Prostate gland (tissue), 2 donors: ENCODE data around the gene SERPINA1. TPM values are rescaled to one million over a fixed set of nuclear protein-coding genes. Genes with fewer than 3 reads are reported as not detected.

Experiments used
- DNase-seq: peaks from one replicate; pipeline ENCODE4 v3.0.0-alpha.2; 2019; ENCODE audit warnings: low spot score
- H3K27ac ChIP-seq, 2 donors: fragments of 200-600 bp; sonication (generic); 2 replicates each; pipeline ENCODE4 v1.5.1; 2017 to 2019
- H3K27me3 ChIP-seq: fragments of 200-600 bp; sonication (generic); replicated peaks from 2 replicates; pipeline ENCODE4 v1.5.1; 2019; ENCODE audit not compliant: insufficient read depth
- H3K36me3 ChIP-seq, 2 donors: fragments of 200-600 bp; sonication (generic); 1 replicate in 1 of 2; 2 replicates in 1 of 2; pipeline versions ENCODE4 v1.5.1 to v1.8.1; 2017 to 2019
- H3K4me1 ChIP-seq: fragments of 200-600 bp; sonication (generic); replicated peaks from 2 replicates; pipeline ENCODE4 v1.5.1; 2019
- H3K4me3 ChIP-seq, 2 donors: fragments of 200-600 bp; sonication (generic); 2 replicates each; pipeline ENCODE4 v1.5.1; 2017 to 2019
- H3K9me3 ChIP-seq: fragments of 200-600 bp; sonication (generic); 2 replicates; pipeline ENCODE4 v1.5.1; 2017
- CTCF ChIP-seq, 4 experiments: fragments of 200-600 bp in 2 of 4; fragments of 450-650 bp in 2 of 4; sonication (generic) in 2 of 4; IDR thresholded peaks; 1 replicate in 3 of 4; 2 replicates in 1 of 4; pipeline ENCODE4 v1.5.1; 2016 to 2019; ENCODE audit warnings: antibody characterized with exemption in 4 of 4, mild to moderate bottlenecking in 2 of 4, moderate library complexity in 2 of 4
- POLR2A ChIP-seq: fragments of 450-650 bp; IDR thresholded peaks from one replicate; pipeline ENCODE4 v1.6.1; 2016; ENCODE audit warnings: antibody characterized with exemption, mild to moderate bottlenecking
- POLR2AphosphoS5 ChIP-seq: sonication (generic); formaldehyde crosslinking; IDR thresholded peaks from one replicate; pipeline ENCODE4 v1.6.1; 2017; ENCODE audit warnings: antibody characterized with exemption
- WGBS: methylation state at CpG from one replicate; pipeline ENCODE4 v1.1.5; 2018; 5-methylcytosine and 5-hydroxymethylcytosine counted together
- intact Hi-C: fragments of 100-400 bp; cut with DNase I; formaldehyde crosslinking; loops from one replicate; pipeline ENCODE4 v1.14.2; 2022
- total RNA-seq, 2 donors: library from RNA; depleted of rRNA; stranded (reverse); fragments of >200 nt; gene quantifications; one replicate each; pipeline ENCODE4 v1.1.0, GENCODE V29; 2016

Gene SERPINA1
- total RNA-seq, 2 donors from 2014 or later = 4.9 to 9.8 TPM

GRCh38 chr14:94388027-94388383 is 397 bp downstream of the SERPINA1 start:
- no peak for TF ChIP-seq POLR2AphosphoS5
- DNase-seq = no peak
- Histone ChIP-seq H3K27ac (no peak overlapping the region), H3K9me3 (no peaks in the 10 kb centered on the region), H3K36me3 (no peaks in the 10 kb centered on the region), H3K27me3 (no peaks in the 10 kb centered on the region), H3K4me1 (peaks cover 5% of the 10 kb centered on the region), H3K4me3 (no peak overlapping the region)
- intact Hi-C loops = no loop called here
- WGBS = 78% methylated on average over 6 of the region's 6 CpGs

DNA sequence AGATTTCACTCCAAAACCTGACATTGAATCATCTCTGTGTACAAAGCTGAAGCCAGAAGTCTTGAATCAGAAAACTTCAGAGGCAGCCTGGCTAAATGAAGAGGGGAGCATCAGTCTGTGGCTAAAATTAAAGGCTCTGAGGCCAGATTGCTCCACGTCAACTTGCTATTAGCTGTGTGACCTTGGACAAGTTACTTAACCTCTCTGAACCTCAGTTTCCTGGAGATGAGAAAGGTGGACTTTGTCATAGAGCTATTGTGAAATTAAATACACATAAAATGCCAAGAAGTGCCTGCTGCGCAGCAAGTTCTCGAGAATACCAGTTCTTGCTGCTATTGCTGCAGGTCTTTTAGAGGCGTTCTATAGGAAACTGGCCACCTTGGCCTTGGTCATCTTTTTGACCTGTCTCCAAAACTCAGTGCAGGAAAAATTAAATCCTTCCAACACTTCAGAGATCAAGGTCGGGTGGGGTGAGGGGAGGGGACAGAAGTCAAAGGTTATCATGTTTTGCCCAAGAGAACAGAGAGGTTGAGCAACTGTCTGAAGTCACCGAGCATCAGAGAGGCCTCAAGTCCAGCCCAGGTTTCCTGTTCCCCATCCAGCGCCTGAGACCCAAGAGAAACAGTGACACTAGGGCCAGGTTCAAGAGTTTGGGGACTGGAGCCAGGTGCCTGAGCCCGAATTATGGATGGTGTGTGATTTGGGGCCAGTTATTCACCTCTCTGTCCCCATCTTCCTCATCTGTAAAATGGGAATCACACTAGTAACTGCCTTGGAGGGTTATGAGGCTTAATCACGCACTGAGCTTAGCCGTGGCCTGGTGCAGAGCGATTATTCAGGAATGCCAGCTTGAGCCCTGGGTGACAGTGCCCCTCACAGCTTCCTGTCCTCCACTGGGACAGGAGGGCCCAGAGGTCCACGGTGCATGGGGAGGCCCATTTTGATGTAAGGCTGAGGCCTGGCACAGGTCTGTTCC is 1.1 kb downstream of the SERPINA1 start:
- intact Hi-C loops = no loop called here
- 88% methylated on average over 12 of the region's 12 CpGs for WGBS
- no peak for DNase-seq

DNA sequence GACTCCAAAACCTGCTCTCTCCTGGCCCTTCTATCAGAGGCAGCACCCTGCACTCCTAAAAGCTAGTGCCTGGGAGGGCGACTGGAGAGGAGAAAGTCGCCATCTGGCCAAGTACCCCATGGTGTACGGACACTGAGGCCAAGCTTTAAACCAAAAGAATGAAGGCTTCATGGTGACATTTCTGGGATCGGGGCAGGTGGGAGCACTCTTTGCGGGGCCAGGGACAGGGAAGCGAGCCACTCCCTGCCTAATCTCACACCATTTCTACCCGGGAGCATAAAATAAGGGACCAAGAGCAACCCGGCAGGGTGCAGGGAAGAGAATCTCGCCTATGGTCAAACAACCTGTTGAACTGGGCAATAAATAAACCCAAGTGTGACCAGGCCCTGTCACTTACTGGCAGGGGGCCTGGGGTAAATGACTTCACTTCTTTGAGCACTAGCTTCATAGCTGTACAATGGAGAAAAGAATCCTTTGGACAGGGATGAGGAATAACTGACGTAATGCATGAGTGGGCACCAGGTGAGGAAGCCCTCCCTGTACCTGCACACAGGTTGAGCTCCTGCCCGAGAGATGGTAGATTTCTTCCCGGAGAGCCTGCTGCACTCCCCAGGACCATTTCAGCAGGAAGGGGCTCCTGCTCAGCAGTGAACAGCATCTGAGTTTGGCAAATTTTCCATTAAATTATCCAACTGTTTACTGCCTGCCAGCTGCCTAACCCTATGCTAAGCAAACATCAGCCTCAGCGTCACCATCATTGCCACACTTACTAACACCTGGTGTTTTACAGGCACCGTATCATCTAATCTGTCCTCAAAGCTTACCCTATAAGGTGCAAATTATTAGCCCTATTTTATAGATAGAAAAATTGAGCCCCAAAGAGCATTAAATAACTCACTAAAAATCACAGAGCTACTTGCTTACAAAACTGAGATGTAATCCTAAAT is 2.0 kb downstream of the SERPINA1 start:
- 68% methylated on average over 14 of the region's 14 CpGs for WGBS
- TF ChIP-seq POLR2A = no peak
- TF ChIP-seq CTCF (IDR thresholded peaks at IDR 0.05) = no peak
- TF ChIP-seq POLR2AphosphoS5 = no peak
- H3K9me3 ChIP-seq = no peaks in the 10 kb centered on the region
- intact Hi-C loops = no loop called here
- peaks cover 5% of the 10 kb centered on the region for H3K4me1 ChIP-seq
- H3K27me3 ChIP-seq = no peaks in the 10 kb centered on the region
- no peak overlapping the region for H3K27ac ChIP-seq
- no peak overlapping the region for H3K4me3 ChIP-seq
- no peaks in the 10 kb centered on the region for H3K36me3 ChIP-seq
- no peak for DNase-seq

More for the DNA sequence above, 1.1 kb downstream of the SERPINA1 start:
- Histone ChIP-seq H3K36me3 (no peaks in the 10 kb centered on the region), H3K4me3 (no peak overlapping the region), H3K27ac (no peak overlapping the region), H3K4me1 (peaks cover 5% of the 10 kb centered on the region), H3K9me3 (no peaks in the 10 kb centered on the region), H3K27me3 (no peaks in the 10 kb centered on the region)
- TF ChIP-seq POLR2AphosphoS5 = no peak
- TF ChIP-seq POLR2A = no peak
- TF ChIP-seq CTCF (IDR thresholded peaks at IDR 0.05) = no peak

DNA sequence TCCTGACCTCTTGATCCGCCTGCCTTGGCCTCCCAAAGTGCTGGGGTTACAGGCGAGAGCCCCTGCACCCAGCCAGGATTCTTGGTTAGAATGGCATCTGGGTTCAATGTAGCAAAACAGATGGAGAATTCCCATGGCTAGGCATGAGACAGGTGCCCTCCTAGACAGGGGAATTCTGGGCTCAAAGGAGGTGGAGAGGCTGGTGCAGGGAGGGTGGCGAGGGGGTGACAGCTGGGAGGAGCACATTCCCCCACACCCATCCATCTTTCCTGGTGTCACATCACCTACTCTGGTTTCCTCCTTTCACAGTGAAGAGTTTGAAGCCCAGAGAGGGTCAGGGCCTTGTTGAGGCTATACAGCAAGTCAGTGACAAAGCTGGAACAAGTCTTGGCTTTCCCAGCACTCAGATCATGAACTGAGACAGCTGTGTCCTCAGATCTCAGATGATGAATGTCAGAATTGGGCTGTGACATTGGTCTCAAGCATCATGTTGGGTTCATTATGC is 2.8 kb downstream of the SERPINA1 start:
- no peak for TF ChIP-seq CTCF (IDR thresholded peaks at IDR 0.05)
- no peak for TF ChIP-seq POLR2A
- no peak for TF ChIP-seq POLR2AphosphoS5
- intact Hi-C loops = no loop called here
- 93% methylated on average over 3 of the region's 3 CpGs for WGBS
- Histone ChIP-seq H3K27ac (no peak overlapping the region), H3K27me3 (no peaks in the 10 kb centered on the region), H3K4me1 (peaks cover under 1% of the 10 kb centered on the region), H3K4me3 (no peak overlapping the region), H3K9me3 (no peaks in the 10 kb centered on the region), H3K36me3 (no peaks in the 10 kb centered on the region)
- no peak for DNase-seq

DNA sequence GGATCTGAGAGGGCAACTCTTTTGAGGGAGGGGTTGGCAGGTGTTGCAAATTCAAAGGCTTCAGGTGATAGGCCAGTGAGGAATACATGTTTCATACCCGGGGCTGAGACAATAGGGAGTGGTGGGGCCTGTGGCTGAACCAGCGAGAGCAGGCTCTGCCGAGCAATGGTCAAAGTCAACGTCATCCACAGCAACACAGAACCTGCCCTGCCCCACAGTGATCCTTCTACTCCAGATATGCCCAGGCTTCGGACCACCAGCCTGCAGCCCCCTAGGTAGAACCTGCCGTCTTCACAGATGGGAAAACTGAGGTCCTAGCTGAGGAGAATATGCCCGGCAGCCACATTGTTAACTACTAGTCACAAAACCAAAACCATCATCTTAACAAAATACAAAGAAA is 4.1 kb downstream of the SERPINA1 start:
- no peak for TF ChIP-seq POLR2AphosphoS5
- no peaks in the 10 kb centered on the region for H3K36me3 ChIP-seq
- 96% methylated on average over 7 of the region's 7 CpGs for WGBS
- H3K27me3 ChIP-seq = no peaks in the 10 kb centered on the region
- H3K4me1 ChIP-seq = no peaks in the 10 kb centered on the region
- intact Hi-C loops = no loop called here
- no peaks in the 10 kb centered on the region for H3K9me3 ChIP-seq
- no peak for DNase-seq
- no peak overlapping the region for H3K27ac ChIP-seq
- H3K4me3 ChIP-seq = no peak overlapping the region
